ENCODE data around the gene SELP. TPM values are rescaled to one million over a fixed set of nuclear protein-coding genes. Genes with fewer than 3 reads are reported as not detected.

SELP gene
- total RNA-seq, 6 experiments from 2014 or later, result not detected

DNA sequence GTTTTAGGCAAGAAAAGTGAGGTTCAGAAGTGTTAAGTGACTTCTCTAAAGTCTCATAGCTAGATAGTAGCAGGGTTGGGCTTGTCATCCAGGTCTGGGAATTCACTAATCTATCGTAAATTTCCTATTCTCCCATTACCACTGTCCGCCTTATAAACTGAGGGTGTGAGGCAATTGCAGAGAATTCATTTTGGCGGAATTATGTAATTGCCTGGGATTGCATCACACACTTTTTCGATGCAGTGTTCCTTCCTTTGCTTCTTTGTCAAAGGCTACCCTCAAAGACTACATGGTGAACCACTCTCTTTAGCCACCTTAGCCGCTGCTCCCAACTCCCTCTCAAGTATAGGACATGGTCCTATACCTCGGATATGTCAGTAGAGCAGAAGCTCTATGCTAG lies 19.1 kb downstream of the SELP start:
- H3K9me3 Mint-ChIP-seq, result no peaks in the 10 kb centered on the region
- no peak overlapping the region for H3K4me3 Mint-ChIP-seq
- no peaks in the 10 kb centered on the region for H3K4me1 Mint-ChIP-seq (ENCODE audit: low read depth)
- DNase-seq, result no peak
- no peaks in the 10 kb centered on the region for H3K36me3 Mint-ChIP-seq (ENCODE audit: low read depth)
- no peak overlapping the region for H3K27ac Mint-ChIP-seq
- TF ChIP-seq, protein P1, sequence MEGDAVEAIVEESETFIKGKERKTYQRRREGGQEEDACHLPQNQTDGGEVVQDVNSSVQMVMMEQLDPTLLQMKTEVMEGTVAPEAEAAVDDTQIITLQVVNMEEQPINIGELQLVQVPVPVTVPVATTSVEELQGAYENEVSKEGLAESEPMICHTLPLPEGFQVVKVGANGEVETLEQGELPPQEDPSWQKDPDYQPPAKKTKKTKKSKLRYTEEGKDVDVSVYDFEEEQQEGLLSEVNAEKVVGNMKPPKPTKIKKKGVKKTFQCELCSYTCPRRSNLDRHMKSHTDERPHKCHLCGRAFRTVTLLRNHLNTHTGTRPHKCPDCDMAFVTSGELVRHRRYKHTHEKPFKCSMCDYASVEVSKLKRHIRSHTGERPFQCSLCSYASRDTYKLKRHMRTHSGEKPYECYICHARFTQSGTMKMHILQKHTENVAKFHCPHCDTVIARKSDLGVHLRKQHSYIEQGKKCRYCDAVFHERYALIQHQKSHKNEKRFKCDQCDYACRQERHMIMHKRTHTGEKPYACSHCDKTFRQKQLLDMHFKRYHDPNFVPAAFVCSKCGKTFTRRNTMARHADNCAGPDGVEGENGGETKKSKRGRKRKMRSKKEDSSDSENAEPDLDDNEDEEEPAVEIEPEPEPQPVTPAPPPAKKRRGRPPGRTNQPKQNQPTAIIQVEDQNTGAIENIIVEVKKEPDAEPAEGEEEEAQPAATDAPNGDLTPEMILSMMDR (IDR thresholded peaks at IDR 0.05), result no peak
- peaks cover 5% of the 10 kb centered on the region for H3K27me3 Mint-ChIP-seq (ENCODE audit: insufficient read depth)

DNA sequence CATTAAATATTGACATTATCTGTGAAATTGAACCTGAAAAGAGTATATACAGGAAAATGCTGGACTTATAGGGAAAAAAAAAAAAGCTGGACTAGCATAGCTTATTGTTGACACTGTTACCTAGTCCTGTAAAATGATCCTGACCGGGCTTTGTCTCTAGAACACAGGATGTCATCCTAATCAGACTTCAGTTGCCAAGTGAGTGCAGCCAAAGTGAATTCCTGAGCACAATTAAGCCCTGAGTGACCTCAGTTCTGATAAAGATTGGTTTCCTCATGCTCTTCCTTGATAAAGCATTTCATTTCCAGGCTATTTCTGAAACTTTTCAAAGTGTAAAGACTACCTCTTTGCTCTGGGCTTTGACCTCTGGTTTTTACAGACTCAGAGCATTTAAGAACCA lies 19.8 kb downstream of the SELP start:
- TF ChIP-seq, protein P1 (IDR thresholded peaks at IDR 0.05), result no peak
- H3K27me3 Mint-ChIP-seq (ENCODE audit: insufficient read depth), result peaks cover 5% of the 10 kb centered on the region
- no peaks in the 10 kb centered on the region for H3K9me3 Mint-ChIP-seq
- no peaks in the 10 kb centered on the region for H3K4me1 Mint-ChIP-seq (ENCODE audit: low read depth)
- DNase-seq, result no peak
- no peaks in the 10 kb centered on the region for H3K36me3 Mint-ChIP-seq (ENCODE audit: low read depth)
- H3K4me3 Mint-ChIP-seq, result no peak overlapping the region
- no peak overlapping the region for H3K27ac Mint-ChIP-seq

DNA sequence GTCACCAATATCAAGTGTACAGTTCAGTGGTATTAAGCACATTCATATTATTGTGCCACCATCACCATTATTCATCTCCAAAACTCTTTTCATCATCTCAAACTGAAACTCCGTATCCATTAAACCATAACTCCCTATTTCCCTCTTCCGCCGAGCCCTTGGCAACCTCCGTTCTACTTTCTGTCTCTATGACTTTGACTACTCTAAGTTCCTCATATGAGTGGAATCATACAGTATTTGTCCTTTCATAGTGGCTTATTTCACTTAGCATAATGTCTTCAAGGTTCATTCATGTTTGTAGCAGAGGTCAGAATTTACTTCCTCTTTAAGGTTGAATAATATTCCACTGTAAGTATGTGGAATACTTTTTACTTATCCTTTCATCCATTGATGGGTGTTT lies 21.7 kb downstream of the SELP start:
- TF ChIP-seq, protein P1 (IDR thresholded peaks at IDR 0.05), result no peak
- H3K9me3 Mint-ChIP-seq, result no peaks in the 10 kb centered on the region
- no peaks in the 10 kb centered on the region for H3K36me3 Mint-ChIP-seq (ENCODE audit: low read depth)
- peaks cover 5% of the 10 kb centered on the region for H3K27me3 Mint-ChIP-seq (ENCODE audit: insufficient read depth)
- H3K4me3 Mint-ChIP-seq, result no peak overlapping the region
- H3K4me1 Mint-ChIP-seq (ENCODE audit: low read depth), result no peaks in the 10 kb centered on the region
- H3K27ac Mint-ChIP-seq, result no peak overlapping the region
- no peak for DNase-seq

DNA sequence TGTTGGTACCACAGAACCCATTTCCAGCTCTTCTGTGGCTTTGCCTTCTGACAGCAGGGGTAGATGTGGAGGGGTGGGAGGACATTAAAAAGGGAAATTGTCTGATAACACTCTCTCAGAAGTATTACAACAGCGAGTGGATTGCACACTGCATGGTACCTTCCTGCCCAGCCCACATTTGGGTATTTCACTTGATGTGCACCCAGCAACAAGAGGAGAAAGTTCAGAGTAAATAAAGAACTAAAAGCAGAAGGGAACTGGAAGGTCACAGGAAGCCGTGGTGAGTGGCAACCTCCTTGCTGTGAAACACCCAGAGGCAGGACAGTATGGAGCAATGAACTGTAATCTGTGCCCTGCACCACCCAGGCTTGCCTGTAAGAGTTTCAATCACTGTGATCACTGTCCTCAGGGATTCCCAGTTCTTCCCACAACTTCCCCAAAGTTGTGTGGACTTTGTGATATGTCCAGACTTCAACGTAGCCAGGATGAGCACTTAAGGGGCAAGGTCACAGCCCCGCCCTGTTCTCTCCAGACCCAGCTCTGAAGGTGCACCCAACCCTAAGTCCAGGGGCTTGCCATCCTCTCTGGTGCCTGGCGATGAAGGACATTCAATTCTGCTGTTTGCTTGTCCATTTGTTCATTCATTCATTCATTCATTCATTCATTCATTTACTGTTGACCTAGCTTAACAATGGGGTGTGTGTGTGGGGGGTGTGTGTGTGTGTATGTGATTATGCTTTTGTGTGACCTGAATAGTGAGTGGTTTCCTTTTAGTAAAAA lies 25.0 kb downstream of the SELP start:
- no peak overlapping the region for H3K27ac Mint-ChIP-seq

DNA sequence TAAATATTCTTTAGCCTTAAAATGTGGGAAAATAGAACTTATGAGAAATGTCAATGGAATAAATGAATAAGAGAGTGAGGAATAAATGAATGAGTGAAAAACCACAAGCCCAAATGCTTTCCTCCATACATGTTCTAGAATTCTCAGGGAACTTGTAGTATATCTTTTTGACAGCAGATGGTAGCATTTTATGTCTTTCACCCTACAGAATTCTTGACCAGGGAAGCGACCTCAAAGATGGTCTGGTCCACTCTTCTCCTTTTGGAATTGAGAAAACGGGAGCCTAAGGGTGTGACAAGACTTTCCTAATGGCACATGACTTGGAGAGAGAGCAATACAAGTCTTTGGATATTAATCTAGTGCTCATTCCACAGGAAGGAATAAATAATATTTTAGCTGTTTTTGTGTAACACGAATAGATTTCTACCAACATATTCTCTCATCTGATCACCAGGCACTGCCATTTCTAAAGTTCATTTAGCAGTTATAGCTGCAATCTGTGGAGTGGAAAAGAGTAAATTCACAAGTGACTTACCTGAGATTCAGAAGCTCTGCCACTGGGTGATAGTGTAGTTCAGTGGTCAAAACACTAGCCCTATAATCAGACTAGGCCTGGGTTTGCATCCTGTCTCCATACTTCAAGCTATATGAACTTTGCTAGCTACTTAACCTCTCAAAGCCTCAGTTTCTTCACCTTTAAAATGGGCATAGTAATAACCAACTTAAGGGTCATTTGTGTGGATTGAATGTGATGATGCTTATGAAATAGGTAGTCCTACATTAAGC lies 28.6 kb downstream of the SELP start:
- DNase-seq, result peak; percentile 30
- H3K4me1 Mint-ChIP-seq (ENCODE audit: low read depth), result no peaks in the 10 kb centered on the region
- H3K27ac Mint-ChIP-seq, result no peak overlapping the region
- H3K36me3 Mint-ChIP-seq (ENCODE audit: low read depth), result no peaks in the 10 kb centered on the region
- TF ChIP-seq, protein P1 (IDR thresholded peaks at IDR 0.05), result peak; percentile 67
- H3K4me3 Mint-ChIP-seq, result no peak overlapping the region
- H3K9me3 Mint-ChIP-seq, result no peaks in the 10 kb centered on the region
- peaks cover 1% of the 10 kb centered on the region; the same call in 1 of the 2 replicates for H3K27me3 Mint-ChIP-seq (ENCODE audit: insufficient read depth)

More for the DNA sequence above, 25.0 kb downstream of the SELP start:
- Mint-ChIP-seq H3K36me3 (ENCODE audit: low read depth) (no peaks in the 10 kb centered on the region), H3K27me3 (ENCODE audit: insufficient read depth) (peaks cover 4% of the 10 kb centered on the region; the same call in 1 of the 2 replicates), H3K4me3 (no peak overlapping the region), H3K4me1 (ENCODE audit: low read depth) (no peaks in the 10 kb centered on the region), H3K9me3 (no peaks in the 10 kb centered on the region)
- no peak for DNase-seq
- TF ChIP-seq, protein P1 (IDR thresholded peaks at IDR 0.05), result no peak
